Gastrocnemius medialis (tissue), 4 donors: Measurements from ENCODE around the gene KCNIP3. TPM values are rescaled to one million over a fixed set of nuclear protein-coding genes. Genes with fewer than 3 reads are reported as not detected.

ENCODE experiments used
- ATAC-seq, 2 donors: fragments of 150-250 bp; one replicate each; pipeline ENCODE4 v1.9.1; 2016
- DNase-seq, 2 donors: peaks; one replicate each; pipeline ENCODE4 v3.0.0-alpha.2; 2019
- H3K27ac ChIP-seq, 4 donors: fragments of 200-600 bp; sonication (generic); 1 replicate in 1 of 4; 2 replicates in 3 of 4; pipeline ENCODE4 v1.5.1; 2016 to 2018; ENCODE audit warnings: mild to moderate bottlenecking in 2 of 4, moderate library complexity in 1 of 4
- H3K27me3 ChIP-seq, 3 donors: fragments of 200-600 bp; sonication (generic) in 2 of 3; 1 replicate in 1 of 3; 2 replicates in 2 of 3; pipeline versions ENCODE4 v1.5.1 to v1.6.0; 2016 to 2019; ENCODE audit warnings: mild to moderate bottlenecking in 1 of 3, moderate library complexity in 1 of 3
- H3K36me3 ChIP-seq, 2 donors: fragments of 200-600 bp; sonication (generic) in 1 of 2; one replicate each; pipeline ENCODE4 v1.5.1; 2017 to 2018
- H3K4me1 ChIP-seq, 2 donors: fragments of 200-600 bp; sonication (generic) in 1 of 2; one replicate each; pipeline ENCODE4 v1.5.1; 2016 to 2017; ENCODE audit warnings: mild to moderate bottlenecking in 2 of 2
- H3K4me3 ChIP-seq, 4 donors: fragments of 200-600 bp; sonication (generic) in 3 of 4; 1 replicate in 1 of 4; 2 replicates in 3 of 4; pipeline ENCODE4 v1.5.1; 2016 to 2019; ENCODE audit warnings: mild to moderate bottlenecking in 2 of 4
- H3K9me3 ChIP-seq, 3 donors: fragments of 200-600 bp; sonication (generic) in 2 of 3; 1 replicate in 1 of 3; 2 replicates in 2 of 3; pipeline ENCODE4 v1.5.1; 2016 to 2019
- POLR2A ChIP-seq, 2 donors: fragments of 450-650 bp; IDR thresholded peaks; one replicate each; pipeline ENCODE4 v1.6.1; 2017; ENCODE audit warnings: antibody characterized with exemption in 2 of 2, mild to moderate bottlenecking in 2 of 2, moderate library complexity in 2 of 2
- in situ Hi-C, 4 donors: fragments of 200-750 bp; cut with MboI; loops; one replicate each; pipeline versions ENCODE4 v1.15.0 to v1.8.0; 2017; ENCODE audit warnings: low sequenced_read_pairs in 4 of 4
- intact Hi-C: fragments of 100-400 bp; cut with DNase I; formaldehyde crosslinking; loops from one replicate; pipeline ENCODE4 v1.15.1; 2023; ENCODE audit warnings: low total_unique reads
- total RNA-seq, 4 donors: library from RNA; depleted of rRNA; stranded (reverse); fragments of >200 nt; gene quantifications; one replicate each; pipeline versions ENCODE4 v1.1.0 to v1.2.3, GENCODE V29; 2016
- TF ChIP-seq, protein P1 (sequence below), 5 experiments: fragments of 450-650 bp in 3 of 5; fragments of 200-600 bp in 2 of 5; sonication (generic) in 2 of 5; IDR thresholded peaks in 4 of 5; conservative IDR thresholded peaks in 1 of 5; 1 replicate in 4 of 5; 2 replicates in 1 of 5; pipeline ENCODE4 v1.5.1; 2016 to 2019; ENCODE audit warnings: antibody characterized with exemption in 5 of 5, mild to moderate bottlenecking in 3 of 5, moderate library complexity in 3 of 5

The KCNIP3 gene
- total RNA-seq, 4 donors from 2014 or later = 0.55 to 2.9 (median 1.0) TPM

DNA sequence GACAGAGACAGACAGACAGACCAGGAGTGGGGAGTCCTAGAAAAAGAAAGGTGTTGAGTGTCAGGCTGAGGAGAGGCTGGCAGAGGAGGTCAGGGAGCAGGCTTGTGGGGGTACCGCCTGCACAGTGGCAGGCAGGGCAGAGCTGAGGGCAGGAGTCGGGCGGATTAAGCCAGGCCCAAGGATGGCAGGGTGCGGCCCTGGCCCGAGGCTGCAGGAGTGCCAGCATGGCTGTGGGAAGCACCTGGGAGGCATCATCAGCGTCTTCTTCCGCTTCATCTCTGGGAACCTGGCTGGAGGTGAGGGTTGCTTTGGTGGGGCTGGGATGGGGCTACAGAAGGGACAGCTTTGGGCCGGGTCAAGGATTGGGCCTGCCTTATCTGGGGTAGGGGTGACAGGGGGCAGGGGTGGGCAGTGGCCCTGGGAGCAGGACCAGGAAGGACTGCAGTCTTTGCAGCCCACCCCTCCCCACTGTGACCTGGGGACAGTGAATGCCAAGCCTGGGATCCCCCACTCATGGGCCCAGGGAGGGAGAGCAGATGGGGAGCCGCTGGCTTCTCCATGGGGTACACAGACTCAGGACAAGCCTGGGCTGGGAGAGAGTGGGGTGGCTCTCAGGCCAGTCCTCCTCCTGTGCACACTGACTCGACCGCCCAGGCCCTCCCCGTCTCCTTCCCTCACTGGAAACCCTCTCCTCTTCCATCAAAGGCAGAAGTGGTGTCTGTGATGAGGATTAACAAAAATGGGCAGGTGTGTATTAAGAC lies 20.7 kb downstream of the KCNIP3 start:
- no peaks in the 10 kb centered on the region for H3K4me1 ChIP-seq
- peaks cover 0 to 5% (median 0%) of the 10 kb centered on the region in 3 donors for H3K27me3 ChIP-seq
- no peak for ATAC-seq
- intact Hi-C loops = no loop called here
- H3K36me3 ChIP-seq = no peaks in the 10 kb centered on the region
- H3K9me3 ChIP-seq = no peaks in the 10 kb centered on the region
- DNase-seq = no peak
- TF ChIP-seq POLR2A (IDR thresholded peaks at IDR 0.05) = no peak
- TF ChIP-seq, protein P1, sequence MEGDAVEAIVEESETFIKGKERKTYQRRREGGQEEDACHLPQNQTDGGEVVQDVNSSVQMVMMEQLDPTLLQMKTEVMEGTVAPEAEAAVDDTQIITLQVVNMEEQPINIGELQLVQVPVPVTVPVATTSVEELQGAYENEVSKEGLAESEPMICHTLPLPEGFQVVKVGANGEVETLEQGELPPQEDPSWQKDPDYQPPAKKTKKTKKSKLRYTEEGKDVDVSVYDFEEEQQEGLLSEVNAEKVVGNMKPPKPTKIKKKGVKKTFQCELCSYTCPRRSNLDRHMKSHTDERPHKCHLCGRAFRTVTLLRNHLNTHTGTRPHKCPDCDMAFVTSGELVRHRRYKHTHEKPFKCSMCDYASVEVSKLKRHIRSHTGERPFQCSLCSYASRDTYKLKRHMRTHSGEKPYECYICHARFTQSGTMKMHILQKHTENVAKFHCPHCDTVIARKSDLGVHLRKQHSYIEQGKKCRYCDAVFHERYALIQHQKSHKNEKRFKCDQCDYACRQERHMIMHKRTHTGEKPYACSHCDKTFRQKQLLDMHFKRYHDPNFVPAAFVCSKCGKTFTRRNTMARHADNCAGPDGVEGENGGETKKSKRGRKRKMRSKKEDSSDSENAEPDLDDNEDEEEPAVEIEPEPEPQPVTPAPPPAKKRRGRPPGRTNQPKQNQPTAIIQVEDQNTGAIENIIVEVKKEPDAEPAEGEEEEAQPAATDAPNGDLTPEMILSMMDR (IDR thresholded peaks at IDR 0.05 in 4 of 5, conservative IDR thresholded peaks at IDR 0.05 in 1 of 5) = no peak
- H3K4me3 ChIP-seq = no peak overlapping the region
- in situ Hi-C loops = no loop called here
- no peak overlapping the region for H3K27ac ChIP-seq

DNA sequence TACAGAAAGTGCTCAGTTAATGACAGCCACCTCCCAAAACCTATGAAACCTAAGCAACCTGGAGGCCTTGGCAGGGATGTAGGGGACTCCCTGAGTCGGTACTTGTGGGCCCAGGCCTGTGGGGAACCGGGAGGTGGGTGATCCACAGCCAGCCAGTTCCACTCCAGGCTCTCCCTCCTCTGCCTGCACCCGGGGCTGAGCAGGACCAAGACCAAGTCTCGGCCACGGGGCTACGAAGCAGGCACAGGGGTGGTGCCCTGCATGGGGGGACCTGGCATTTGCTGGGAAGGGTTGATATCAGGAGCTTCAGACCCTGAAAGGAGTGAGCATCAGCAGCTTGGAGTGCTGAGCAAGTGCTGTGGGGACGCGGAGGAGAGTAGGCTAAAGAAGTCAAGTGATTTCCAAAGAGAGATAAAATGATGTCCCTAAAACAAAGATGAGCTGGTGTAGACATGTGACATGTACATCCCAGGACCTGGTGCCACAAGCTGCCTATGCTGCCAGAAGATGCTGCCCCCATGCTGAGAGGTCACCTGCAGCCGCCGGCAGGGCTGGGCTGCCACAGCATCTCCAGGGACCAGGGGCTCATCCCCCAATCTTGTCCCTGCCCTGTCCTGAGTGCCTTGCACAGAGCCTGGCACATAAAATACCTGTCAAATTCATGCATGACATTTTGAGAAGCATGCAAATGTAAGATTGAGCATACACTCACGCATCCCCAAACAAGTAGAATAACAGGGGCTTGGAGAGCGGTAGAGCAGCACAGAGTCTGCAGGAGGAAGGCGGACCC lies 21.5 kb downstream of the KCNIP3 start:
- H3K9me3 ChIP-seq = no peaks in the 10 kb centered on the region
- peaks cover 0 to 2% (median 0%) of the 10 kb centered on the region in 3 donors for H3K27me3 ChIP-seq
- H3K4me1 ChIP-seq = no peaks in the 10 kb centered on the region
- no peaks in the 10 kb centered on the region for H3K36me3 ChIP-seq
- no peak for DNase-seq
- H3K4me3 ChIP-seq = no peak overlapping the region
- H3K27ac ChIP-seq = no peak overlapping the region
- TF ChIP-seq, protein P1 (IDR thresholded peaks at IDR 0.05 in 4 of 5, conservative IDR thresholded peaks at IDR 0.05 in 1 of 5) = no peak
- TF ChIP-seq POLR2A (IDR thresholded peaks at IDR 0.05) = no peak
- in situ Hi-C loops (no loop called here), intact Hi-C loops (no loop called here)
- ATAC-seq = no peak

DNA sequence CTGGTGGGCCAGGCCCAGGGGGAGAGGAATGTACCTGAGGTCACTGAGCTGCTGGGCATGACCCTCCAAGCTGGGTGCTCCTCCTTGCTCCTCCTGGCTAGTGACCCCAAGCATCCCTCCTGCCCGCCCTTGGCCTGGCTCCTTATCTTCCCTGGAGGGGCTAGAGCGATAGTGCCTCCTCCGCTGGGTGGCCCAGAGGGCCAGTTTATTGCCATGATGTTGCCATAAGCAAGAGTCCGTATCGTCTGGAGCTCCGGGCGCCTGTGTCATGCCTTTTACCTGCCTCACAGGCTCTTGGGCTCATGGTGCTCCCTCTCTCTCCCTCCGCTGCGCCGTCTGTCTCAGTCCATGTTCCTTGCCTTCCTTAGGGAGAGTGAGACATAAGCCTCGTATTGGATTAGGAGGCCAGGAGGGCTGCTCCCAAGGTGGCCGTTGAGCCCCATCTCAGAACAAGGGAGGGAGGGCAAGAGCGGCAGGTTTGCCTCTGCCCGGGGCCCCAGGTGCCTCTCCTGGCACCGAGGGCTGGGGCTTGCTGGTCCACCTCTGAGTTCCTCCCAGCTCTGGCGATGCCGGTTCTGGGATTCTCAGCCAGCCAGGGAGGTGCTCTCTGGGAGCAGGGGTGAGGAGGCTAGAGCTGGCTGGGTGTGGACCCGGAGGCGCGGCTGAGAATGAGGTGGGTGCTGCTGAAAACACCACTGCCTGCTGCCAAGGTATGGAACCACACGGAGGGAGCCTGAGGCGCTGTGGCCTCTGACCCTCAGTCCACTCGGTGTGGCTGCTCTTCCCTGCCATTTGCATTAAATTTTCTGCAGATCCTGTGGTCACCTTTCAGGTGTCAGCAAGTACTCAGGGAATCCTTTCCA lies 22.6 kb downstream of the KCNIP3 start:
- no peak for DNase-seq

DNA sequence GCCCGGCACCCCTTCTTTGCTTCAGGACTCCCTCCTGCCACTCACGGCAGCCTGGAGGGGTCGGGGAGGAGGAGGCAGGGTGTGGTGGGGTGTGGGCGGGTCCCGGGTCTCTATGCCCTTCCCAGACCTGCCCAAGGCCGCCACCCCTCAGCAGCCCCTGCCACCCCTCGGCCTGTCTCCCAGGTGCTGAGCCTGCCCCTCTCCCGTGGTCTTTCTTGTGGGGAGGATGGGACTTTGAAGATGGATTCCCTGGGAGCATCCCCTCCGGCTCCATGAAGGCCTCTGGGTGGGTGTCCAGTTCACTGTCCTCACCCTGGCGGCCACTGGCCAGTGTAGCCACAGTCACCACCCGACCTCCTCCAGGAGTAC lies 23.2 kb downstream of the KCNIP3 start:
- Histone ChIP-seq H3K4me1 (no peaks in the 10 kb centered on the region), H3K27me3 (no peaks in the 10 kb centered on the region), H3K27ac (no peak overlapping the region), H3K9me3 (no peaks in the 10 kb centered on the region), H3K36me3 (no peaks in the 10 kb centered on the region), H3K4me3 (no peak overlapping the region)
- intact Hi-C loops (no loop called here), in situ Hi-C loops (no loop called here)
- ATAC-seq (no peak), DNase-seq (no peak)
- TF ChIP-seq POLR2A (IDR thresholded peaks at IDR 0.05) = no peak
- TF ChIP-seq, protein P1 (IDR thresholded peaks at IDR 0.05 in 4 of 5, conservative IDR thresholded peaks at IDR 0.05 in 1 of 5) = no peak

More for the DNA sequence above, 22.6 kb downstream of the KCNIP3 start:
- Histone ChIP-seq H3K4me1 (no peaks in the 10 kb centered on the region), H3K36me3 (no peaks in the 10 kb centered on the region), H3K4me3 (no peak overlapping the region), H3K27me3 (no peaks in the 10 kb centered on the region), H3K27ac (no peak overlapping the region), H3K9me3 (no peaks in the 10 kb centered on the region)
- in situ Hi-C loops = no loop called here
- intact Hi-C loops = no loop called here
- no peak for TF ChIP-seq POLR2A (IDR thresholded peaks at IDR 0.05)
- TF ChIP-seq, protein P1 (IDR thresholded peaks at IDR 0.05 in 4 of 5, conservative IDR thresholded peaks at IDR 0.05 in 1 of 5) = no peak
- ATAC-seq = no peak
